Measurements from ENCODE around the gene ACTMAP.
A peak's percentile ranks its signal among the peaks of the same experiment; 100 is the strongest.
"Not testable (repeated sequence)": the region's sequence is repeated elsewhere in the genome, so short reads cannot be mapped to it uniquely, and the experiment has no call there.

ACTMAP gene, protein sequence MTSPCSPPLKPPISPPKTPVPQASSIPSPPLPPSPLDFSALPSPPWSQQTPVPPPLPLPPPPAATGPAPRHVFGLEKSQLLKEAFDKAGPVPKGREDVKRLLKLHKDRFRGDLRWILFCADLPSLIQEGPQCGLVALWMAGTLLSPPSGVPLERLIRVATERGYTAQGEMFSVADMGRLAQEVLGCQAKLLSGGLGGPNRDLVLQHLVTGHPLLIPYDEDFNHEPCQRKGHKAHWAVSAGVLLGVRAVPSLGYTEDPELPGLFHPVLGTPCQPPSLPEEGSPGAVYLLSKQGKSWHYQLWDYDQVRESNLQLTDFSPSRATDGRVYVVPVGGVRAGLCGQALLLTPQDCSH

DNA sequence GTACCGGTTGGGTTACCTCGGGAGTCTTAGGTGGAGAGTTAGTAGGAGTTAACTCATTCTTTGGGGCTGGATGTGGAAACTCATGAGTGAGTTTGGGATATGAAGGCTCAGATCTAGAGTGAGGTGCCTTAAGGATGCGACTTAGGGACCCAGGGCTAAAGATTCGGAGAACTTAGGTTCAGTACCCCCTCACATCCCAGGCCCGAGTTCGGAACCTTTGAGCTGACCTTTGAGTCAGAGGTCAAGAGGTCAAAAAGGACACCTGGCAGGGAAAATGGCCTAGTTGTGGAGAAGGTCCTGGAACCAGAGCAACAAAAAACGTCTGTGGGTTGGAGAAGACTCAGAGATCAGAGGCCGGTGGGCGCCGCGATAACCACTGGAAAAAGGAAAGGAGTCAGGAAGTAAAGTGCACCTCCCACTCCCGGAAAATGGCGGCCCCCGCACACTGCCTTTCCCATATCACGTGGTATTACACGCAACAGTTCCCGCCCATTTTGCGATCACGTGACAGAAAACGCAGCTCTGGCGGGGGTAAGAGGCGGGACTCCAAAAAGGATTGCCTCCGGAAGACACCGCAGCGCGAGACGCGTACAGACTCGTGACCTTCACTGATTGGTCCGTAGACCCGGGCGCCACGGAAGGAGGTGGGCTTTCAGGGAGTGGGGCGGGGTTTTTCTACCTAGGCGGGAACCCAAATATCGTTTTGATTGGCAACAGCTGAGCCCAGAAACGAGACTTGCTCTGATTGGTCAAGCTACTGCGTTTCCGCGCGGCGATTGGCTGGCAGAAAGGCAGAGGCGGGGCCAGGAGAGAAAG lies at the start of gene ACTMAP:
Gene ACTMAP, minus strand, starts transcription at position 420 of the 816 bp plus-strand sequence. CDS start 674 bp downstream, outside the sequence.
- peak; percentile 97 for DNase-seq (ENCODE audit: low spot score)

DNA sequence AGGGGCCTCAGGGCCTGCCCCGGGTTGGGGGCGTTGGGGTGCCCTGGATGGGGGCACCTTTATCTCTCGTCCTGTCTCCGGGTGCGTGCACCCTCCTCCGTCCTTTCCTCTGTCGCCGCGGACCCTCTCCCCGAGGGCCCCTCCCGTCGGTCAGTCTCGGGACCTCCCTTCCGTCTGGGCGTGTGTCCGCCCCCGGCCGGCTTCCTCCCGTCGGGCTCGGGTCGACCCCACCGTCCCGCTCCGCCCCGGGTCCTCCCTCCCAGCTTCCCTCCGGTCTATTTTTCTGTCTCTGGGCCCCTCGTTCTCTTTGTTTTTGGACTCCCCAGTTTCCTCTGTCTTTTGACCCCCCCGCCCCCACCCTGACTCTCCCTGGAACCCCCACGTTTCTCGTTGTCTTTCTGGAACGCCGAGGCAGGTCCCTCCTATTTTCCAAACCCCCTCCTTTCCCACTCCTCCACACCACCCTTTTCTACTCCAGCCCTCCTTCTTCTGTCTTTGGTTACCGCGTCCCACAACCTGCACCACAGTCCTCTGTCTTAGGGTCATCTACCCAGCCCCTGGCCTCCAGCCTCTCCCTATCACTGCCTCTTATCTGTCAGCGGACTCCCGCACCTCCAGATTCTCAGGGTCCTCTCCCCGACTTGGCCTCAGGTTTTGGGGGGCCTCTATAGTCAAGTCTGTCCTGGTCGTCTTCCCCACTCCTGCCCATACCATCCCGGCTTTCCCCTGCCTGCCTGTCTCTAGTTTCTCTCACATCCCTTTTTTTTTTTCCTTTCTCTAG lies 49.5 kb upstream of the ACTMAP start:
- peak; percentile 53 for DNase-seq (ENCODE audit: low spot score)

DNA sequence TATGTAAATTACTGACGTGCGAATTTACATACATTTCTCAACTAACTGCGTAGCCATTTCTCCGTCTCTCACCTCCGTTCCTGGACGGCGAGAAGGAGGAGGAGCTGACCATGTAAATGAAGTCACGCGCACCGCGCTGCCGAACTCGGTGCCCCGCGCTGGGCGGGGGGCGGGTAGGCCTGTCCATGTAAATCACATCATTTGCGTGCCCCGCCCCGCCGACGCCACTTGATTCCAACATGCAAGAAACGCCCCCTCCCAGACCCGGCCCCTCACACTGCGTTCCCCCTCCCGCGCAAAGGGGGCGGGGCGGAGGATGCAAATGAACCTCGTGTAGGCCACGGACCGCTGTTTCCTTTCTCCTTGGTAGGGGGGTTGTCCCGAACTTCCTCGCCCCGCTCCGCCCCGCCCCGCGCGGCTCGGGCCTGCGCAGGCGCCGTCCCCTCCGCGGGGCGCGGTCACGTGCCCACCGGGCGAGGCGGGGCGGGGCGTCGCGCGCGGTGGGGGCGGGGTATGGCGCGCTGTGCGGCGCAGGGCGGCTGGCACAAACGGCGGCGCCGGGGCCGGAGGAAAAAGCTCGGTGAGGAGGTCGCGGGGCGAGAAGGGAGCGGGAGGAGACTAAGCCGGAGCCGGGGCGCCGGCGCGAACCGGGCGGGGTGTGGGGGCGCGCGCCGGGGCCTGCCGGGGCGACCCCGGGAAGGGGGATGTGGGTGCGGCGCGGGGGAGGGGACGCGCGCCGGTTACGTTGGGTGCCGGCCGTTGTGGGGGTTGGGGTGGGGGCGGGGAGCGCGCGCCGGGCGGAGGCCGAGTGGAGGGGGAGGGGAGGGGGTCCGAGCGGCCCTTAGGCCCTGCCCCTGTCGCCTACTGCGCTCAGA lies 48.6 kb upstream of the ACTMAP start, which contains the start of gene EGLN2:
Gene EGLN2, plus strand, starts transcription at position 509 of the 875 bp plus-strand sequence. CDS start 1,382 bp downstream, outside the sequence.
- DNase-seq (ENCODE audit: low spot score) = peak; percentile 99

DNA sequence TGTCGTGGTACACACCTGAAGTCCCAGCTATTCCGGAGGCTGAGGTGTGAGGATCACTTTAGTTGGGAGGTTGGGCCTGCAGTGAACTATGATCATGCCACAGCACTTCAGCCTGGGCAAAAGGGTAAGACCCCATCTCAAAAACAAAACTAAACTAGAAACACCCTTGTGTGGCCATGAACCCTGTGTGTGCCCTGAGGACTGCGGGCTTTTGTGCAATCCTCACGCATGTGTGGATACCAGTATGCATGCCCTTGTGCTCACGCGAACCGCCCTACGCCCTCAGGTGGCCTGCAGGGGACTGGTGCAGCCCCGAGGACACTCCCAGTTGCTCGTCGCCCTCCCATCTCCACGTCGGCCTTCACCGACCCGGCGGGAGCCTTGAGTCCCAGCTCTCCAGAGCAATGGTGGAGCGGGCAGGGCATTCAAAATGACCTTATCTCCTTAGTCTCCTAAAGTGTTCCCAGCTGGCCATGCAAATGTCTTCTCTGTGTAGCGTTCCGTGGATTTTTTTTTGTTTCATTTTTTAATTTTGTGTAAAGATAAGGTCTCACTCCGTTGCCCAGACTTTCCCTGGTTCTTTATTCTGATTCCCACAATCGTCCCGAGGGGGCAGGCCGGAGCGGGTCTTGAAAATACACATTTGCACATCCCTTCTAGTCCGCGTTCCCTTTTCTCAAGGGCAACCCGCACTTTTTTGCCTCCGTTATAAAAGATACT lies 47.8 kb upstream of the ACTMAP start:
- peak; percentile 83 for DNase-seq (ENCODE audit: low spot score)

DNA sequence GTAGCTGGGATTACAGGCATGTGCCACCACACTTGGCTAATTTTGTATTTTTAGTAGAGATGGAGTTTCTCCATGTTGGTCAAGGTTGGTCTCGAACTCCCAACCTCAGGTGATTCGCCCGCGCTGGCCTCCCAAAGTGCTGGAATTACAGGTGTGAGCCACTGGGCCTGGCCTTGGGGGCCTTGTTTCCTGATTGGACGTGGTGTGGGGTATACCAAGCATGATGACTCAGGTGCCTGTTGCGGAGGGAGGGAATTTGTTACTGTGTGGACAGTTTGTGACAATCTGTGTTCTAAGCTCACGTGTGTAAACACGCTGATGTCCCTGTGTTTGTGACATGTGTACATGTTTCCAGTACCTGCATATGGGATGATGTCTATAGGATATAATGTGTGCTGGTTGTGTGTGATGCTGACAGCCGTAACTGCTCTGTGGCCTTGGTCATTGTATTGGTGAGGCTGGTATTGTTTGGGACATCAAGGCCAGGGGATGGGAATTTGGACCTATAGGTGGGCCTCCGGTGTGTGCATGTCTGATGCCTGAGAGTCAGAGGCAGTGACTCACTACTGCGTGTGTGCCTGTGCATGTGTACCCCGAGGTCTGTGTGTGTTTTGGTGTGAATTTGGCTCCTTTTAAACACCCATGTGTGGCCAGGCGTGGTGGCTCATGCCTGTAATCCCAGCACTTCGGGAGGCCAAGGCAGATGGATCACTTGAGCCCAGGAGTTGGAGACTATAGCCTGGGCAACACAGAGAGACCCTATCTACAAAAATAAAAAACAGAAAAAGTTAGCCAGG lies 47.1 kb upstream of the ACTMAP start:
- DNase-seq (ENCODE audit: low spot score) = no peak

DNA sequence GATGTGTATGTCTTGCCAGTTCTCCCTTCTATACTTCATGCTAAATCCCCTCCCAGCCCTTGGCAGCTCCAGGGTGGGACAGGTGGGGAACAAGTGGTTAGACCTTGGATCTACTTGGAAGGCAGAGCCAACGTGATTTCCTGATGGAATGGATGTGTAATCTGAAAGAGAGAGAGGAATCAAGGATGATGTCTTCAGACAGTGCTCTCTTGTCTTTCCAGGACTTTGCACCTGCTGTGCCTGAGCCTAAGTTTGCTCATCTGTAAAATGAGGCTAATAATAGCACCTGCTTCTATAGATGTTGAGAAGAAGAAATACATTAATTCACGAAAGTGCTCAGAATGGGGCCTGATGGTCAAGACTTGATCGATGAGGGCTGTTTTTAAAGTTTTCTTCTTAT lies 41.7 kb upstream of the ACTMAP start:
- no peak for DNase-seq (ENCODE audit: low spot score)

DNA sequence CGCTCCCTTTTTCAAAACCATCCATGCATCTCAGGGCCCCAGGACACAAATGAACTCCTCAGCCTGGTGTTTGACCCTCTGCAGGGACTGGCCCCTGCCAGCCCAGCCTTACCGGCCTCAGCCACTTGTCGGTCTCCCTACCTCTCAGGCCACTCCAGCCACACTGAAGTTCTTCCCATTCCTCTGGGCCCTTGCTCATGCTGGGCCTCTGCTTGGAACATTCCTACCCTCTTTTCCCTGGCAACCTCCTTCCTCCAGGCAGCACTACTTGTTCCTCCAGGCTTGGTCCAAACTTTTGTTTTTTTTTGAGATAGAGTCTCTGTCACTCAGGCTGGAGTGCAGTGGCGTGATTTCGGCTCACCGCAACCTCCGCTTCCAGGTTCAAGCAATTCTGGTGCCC lies 41.1 kb upstream of the ACTMAP start:
- DNase-seq (ENCODE audit: low spot score) = no peak

DNA sequence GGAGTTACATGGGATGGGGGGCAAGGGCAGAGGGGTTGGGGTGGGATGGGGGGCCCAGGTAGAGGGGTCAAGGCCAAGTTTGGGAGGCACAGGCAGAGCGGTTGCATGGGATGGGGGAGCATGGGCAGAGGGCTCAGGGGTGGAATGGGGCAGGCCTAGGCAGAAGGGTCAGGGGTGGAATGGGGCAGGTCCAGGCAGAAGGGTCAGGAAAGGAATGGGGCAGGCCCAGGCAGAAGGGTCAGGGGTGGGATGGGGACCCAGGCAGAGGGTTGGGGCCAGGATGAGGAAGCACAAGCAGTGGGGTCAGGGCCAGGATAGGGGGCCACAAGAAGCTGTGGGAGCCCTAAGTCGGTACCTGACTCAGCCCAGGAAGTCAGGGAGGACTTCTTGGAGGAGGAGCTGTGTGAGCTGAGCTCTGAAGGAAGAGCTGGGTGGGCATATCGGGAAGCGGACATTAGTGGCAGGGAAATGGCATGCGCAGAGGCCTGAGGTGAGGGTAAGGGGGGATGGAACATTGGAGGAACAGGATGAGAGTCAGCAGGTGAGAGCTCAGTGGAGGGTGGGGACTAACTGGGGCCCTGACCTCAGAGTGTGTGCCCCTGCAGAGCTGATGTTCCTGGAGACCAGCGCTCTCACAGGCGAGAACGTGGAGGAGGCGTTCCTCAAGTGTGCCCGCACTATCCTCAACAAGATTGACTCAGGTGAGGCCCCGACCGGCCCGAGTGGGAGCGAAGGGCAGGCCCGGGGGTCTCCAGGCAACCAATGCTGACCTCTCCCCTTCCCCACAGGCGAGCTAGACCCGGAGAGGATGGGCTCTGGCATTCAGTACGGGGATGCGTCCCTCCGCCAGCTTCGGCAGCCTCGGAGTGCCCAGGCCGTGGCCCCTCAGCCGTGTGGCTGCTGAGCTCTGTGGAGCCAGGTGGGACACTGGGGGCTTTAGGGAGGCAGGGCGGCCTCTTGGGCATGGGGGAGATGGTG lies 36.1 kb upstream of the ACTMAP start:
- DNase-seq (ENCODE audit: low spot score) = no peak

DNA sequence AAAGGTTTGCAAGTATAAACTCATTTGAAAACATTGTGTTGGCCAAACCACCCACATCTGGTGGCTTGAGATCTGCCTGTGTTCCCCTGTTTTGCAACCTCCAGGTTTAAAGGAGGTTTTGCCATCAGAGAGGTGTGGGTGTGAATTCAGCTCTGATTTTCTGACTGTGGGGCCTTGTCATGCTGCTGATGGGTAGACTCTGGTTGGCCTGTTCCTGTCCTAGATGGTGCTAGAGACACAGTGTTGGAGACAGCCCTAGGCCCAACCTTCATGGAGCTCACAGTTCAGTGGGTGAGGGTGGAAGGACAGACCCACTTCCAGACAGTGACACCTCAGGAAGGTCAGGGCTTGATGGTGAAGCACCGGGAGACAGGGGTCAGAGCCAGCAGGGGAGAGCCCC lies 35.2 kb upstream of the ACTMAP start:
- DNase-seq (ENCODE audit: low spot score) = no peak

DNA sequence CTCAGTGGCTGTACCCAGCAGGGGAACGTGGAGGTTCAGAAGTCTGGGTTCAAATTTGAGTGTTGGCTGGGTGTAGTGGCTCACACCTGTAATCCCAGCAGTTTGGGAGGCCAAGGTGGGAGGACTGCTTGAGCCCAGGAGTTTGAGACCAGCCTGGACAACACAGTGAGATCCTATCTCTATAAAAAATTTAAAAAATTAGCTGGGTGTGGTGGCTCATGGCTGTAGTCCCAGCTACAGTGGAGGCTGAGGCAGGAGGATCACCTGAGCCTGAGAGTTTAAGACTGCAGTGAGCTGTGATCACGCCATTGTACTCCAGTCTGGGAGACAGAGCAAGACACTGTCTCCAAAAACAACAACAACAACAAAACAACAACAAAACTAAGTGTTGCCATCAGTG lies 33.9 kb upstream of the ACTMAP start:
- DNase-seq (ENCODE audit: low spot score) = not testable (repeated sequence)

DNA sequence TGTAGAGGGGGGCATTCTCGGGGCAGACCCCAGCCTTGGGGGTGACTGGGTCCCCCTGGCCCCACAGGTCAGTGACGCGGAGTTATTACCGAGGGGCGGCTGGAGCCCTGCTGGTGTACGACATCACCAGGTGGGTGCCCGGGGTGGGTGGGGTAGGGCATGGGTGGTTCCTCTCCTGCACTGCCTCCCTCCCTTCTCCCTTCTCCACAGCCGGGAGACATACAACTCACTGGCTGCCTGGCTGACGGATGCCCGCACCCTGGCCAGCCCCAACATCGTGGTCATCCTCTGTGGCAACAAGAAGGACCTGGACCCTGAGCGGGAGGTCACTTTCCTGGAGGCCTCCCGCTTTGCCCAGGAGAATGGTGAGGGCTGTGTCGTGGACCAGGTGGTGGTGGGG lies 33.4 kb upstream of the ACTMAP start:
- DNase-seq (ENCODE audit: low spot score) = no peak

DNA sequence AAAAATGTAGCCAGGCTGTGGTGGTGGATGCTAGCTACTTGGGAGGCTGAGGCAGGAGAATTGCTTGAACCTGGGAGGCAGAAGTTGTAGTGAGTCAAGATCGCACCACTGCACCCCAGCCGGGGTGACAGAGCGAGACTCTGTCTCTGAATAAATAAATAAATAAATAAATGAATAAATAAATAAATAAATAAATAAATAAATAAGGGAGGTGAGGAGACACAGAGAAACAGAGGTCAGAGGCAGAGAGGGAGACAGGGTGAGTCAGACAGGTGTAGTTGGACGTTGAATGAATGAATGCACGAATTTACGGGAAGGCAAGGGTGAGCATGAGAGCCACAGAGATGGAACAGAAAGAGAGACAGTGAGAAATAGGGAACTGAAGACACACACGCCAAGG lies 30.9 kb upstream of the ACTMAP start:
- no peak for DNase-seq (ENCODE audit: low spot score)

DNA sequence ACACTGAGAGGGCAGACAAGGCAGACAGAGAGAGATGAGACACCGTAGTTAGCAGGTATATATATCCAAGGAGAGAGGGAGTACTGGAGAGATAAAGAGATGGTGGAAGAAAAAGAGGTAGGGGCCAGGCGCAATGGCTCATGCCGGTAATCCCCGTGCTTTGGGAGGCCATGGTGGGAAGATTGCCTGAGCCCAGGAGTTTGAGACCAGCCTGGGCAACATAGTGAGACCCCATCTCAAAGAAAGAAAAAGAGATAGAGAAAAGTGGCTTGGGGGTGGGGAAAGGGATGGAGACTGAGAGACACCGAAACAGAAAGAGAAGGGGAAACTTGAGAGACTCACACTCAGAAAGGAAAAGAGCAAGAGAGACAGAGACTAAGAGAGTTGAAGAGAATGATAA lies 30.3 kb upstream of the ACTMAP start:
- no peak for DNase-seq (ENCODE audit: low spot score)

DNA sequence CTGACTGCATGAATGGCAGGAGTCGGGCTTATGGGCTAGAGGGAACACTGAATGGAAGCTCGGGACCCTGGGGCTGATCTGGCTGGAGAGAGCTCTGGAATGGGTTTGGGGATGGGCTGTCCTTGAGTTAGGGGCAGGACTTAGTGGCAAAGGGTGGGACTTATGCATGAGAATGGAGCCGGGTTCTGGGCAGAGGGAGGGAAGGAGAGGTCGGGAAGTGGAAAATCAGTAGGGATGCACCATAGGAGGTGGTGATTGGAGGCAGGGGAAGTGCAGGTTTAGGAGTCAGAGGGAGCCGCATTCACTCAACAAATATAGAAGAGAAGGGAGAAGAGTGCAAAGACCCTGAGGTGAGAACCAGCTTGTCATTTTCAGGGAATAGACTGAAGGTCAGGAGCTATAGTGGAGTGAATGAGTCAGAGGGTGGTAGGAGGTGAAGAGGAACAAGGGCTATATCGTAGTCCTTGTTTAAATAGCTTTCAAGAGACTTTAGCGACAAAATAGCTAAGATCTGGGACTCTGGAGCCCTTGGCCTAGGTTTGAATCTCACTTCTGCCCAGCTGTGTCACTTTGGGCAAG lies 28.5 kb upstream of the ACTMAP start:
- DNase-seq (ENCODE audit: low spot score) = no peak

DNA sequence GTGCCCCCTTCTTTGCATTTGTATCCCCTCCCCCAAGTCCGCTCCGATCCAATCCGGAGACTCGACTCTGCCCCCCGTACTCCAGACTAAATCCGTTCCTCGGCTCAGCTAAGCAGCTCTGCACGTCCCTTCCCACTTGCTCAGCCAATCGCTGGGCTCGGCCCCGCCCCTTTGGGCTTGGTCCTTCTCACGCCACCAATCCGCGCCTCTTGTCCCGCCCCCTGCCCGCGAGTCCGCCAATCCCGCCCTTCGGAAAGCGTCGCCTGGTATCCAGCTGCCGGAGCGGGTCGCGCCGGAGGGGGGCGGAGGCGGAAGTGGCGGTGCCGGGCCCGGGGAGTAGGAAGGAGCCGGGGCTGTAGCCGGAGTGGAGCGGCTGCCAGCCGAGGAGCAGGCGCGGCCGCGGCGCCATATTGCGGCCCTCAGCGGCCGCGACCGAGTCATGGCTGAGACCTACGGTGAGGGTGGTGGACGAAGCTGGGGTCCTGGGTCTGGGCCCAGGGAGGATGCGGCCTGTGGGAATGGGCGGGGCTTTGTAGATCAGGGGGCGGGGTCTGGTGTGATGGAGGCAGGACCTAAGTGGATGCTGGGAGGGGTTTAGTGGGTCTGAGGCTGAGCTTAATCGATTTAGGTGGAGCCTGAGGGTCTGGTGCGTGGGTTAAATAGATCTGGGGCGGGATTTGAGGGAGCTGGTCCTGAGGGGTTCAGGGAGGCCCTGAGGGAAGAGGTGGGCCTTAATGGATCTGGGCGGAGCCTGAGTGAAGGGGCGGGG lies 27.8 kb upstream of the ACTMAP start, which contains the start of gene RAB4B:
Gene RAB4B, plus strand, starts transcription at position 311 of the 769 bp plus-strand sequence. Its CDS starts 129 bp downstream, at position 440.
- DNase-seq (ENCODE audit: low spot score) = peak; percentile 95

DNA sequence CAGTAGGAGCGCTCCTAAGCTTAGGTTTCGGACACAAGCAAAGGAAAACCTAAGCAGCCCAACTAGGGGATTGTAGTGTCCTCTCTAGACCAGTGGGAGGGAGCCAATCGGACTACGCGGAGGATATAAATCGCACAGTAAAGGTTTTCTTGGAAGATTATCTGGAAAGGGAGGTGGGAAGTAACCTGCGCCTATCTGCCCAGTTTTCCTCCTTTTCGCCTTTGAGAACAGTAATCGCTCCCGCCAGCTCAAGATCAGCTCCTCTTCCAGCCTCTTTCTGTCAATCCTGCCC lies 27.3 kb upstream of the ACTMAP start:
- DNase-seq (ENCODE audit: low spot score) = no peak

DNA sequence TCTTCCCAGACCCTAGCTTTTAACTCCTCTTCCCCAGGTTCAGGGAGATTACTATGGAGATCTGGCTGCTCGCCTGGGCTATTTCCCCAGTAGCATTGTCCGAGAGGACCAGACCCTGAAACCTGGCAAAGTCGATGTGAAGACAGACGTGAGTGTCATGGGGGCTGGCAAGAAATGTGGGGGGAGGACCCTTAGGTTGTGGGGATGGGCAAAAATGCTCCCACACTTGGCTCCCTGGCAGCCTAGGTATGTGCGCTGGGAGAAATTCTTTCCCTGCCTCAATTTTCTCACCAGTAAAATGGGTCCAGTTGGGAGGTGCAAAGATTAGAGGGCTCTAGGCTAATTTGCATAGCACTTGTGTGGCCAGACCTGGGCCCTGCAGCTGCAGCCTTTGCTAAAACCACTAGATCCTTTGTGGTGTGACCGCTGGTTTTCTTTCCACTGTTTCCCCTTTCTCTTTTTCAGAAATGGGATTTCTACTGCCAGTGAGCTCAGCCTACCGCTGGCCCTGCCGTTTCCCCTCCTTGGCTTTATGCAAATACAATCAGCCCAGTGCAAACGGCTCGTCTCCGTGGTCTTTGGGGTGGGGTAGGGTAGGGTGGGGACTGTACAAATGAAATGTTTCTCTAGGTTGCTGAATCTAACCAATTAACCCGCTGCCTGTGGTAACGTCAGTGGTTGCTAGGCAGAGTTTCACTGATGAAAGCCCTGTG lies 26.8 kb upstream of the ACTMAP start:
- DNase-seq (ENCODE audit: low spot score) = peak; percentile 86
